ENCODE data around the gene KANK4. TPM values are rescaled to one million over a fixed set of nuclear protein-coding genes. Genes with fewer than 3 reads are reported as not detected.

KANK4 gene
- total and polyA plus RNA-seq, 2 of the 8 experiments (the other 6 are each of a cell fraction or from before 2014, with no cell fraction given) = 0.22 to 0.26 TPM

DNA sequence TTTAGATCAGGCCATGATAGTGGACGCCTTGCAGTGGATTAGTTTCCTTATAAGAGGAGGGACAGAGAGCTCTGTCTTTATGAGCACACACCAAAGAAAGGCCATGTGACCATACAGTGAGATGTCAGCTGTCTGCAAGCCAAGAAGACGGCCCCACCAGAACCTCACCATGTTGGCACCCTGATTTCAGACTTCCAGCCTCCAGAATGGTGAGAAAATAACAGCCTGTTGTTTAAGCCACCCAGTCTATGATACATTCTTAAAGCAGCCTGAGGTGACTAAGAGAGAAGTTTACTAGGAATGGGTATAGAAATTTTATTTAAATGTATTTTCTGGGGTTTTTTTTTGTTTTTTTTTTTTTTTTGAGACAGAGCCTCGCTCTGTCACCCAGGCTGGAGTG is 95.1 kb downstream of the KANK4 start:
- no peak for DNase-seq (ENCODE audit: low read depth in 1 of 2, low spot score in 2 of 2)
- CTCF ChIA-PET (ENCODE audit: partially characterized antibody) = no interaction called here
- no peak overlapping the region for H2BK15ac ChIP-seq (ENCODE audit: low read length)
- H4K20me1 ChIP-seq (replicated peaks in 1 of 2; ENCODE audit: control insufficient read depth in 1 of 2, insufficient read depth in 2 of 2, low read length in 2 of 2) = peaks cover 0 to 4% of the 10 kb centered on the region in 2 experiments
- no peak overlapping the region for H3K56ac ChIP-seq (replicated peaks; ENCODE audit: insufficient read length, low read depth, low read length)
- H3K9me3 ChIP-seq (ENCODE audit: insufficient read depth in 2 of 2, low read depth in 1 of 2, low read length in 1 of 2) = no peaks in the 10 kb centered on the region
- no peak overlapping the region for H3K27ac ChIP-seq (ENCODE audit: low read depth, low read length)
- H2AFZ ChIP-seq (ENCODE audit: low read length) = no peak overlapping the region
- no peaks in the 10 kb centered on the region; the same call in 1 of the 2 replicates for H3K79me1 ChIP-seq (ENCODE audit: low read depth, low read length)
- H3K4me1 ChIP-seq (replicated peaks in 1 of 4; ENCODE audit: control insufficient read depth in 3 of 4, insufficient read depth in 4 of 4, low read length in 3 of 4) = peaks cover 0 to 7% (median 4%) of the 10 kb centered on the region in 4 experiments; a peak in 3 of 7 replicates
- TF ChIP-seq RFX5 (IDR thresholded peaks at IDR 0.05; ENCODE audit: borderline replicate concordance, low read depth, low read length) = no peak
- no peak for TF ChIP-seq CTCF (IDR thresholded peaks at IDR 0.05; ENCODE audit: control extremely low read depth in 1 of 3, insufficient read depth in 1 of 3, low read depth in 1 of 3, low read length in 3 of 3)
- no peak for TF ChIP-seq HDAC6 (IDR thresholded peaks at IDR 0.05; ENCODE audit: low read depth, low read length)
- TF ChIP-seq JUN (IDR thresholded peaks at IDR 0.05; ENCODE audit: low read depth, low read length) = no peak
- no peak for TF ChIP-seq SP2 (IDR thresholded peaks at IDR 0.05; ENCODE audit: low read length)
- no peak for TF ChIP-seq TAF1 (IDR thresholded peaks at IDR 0.05; ENCODE audit: low read depth, low read length)
- TF ChIP-seq GABPA (IDR thresholded peaks at IDR 0.05; ENCODE audit: borderline replicate concordance, insufficient read depth, low read length) = no peak
- no peak for TF ChIP-seq PHF8 (conservative IDR thresholded peaks at IDR 0.05; ENCODE audit: low read depth, low read length)
- TF ChIP-seq MAFK (IDR thresholded peaks at IDR 0.05; ENCODE audit: low read depth, low read length) = no peak
- TF ChIP-seq RBBP5 (IDR thresholded peaks at IDR 0.05; ENCODE audit: borderline replicate concordance, low read depth, low read length) = no peak
- H3K4me2 ChIP-seq (ENCODE audit: insufficient read depth in 1 of 2, low read depth in 2 of 2, low read length in 2 of 2) = no peak overlapping the region
- H3K36me3 ChIP-seq (ENCODE audit: control insufficient read depth in 2 of 4, insufficient read depth in 4 of 4, low read length in 3 of 4) = peaks cover 11 to 51% (median 17%) of the 10 kb centered on the region in 4 experiments
- no peak overlapping the region for H2BK12ac ChIP-seq (ENCODE audit: low read depth, low read length)
- peaks cover 0 to 4% of the 10 kb centered on the region in 2 experiments; a peak in 2 of 4 replicates for H3K79me2 ChIP-seq (ENCODE audit: control insufficient read depth in 1 of 2, insufficient read depth in 2 of 2, low read length in 2 of 2)
- no peak overlapping the region for H3K4me3 ChIP-seq (ENCODE audit: extremely low read depth in 1 of 4, insufficient read depth in 2 of 4, low read depth in 3 of 4, low read length in 4 of 4)
- no peak overlapping the region for H3K18ac ChIP-seq (ENCODE audit: extremely low read depth, low read length)
- no peak overlapping the region for H3K9ac ChIP-seq (replicated peaks in 1 of 4; ENCODE audit: extremely low read depth in 1 of 4, low read depth in 3 of 4, low read length in 3 of 4)
- H2AK5ac ChIP-seq (ENCODE audit: low read depth, low read length) = no peak overlapping the region
- no peak overlapping the region for H2BK20ac ChIP-seq (ENCODE audit: low read length)
- H2BK120ac ChIP-seq (replicated peaks; ENCODE audit: low read depth, low read length) = no peak overlapping the region
- no peak overlapping the region for H4K5ac ChIP-seq (ENCODE audit: insufficient read length, low read depth, low read length)
- no peak overlapping the region for H4K91ac ChIP-seq (replicated peaks; ENCODE audit: insufficient read length, low read length)
- POLR2A ChIA-PET (ENCODE audit: partially characterized antibody) = interaction anchor here (0.7 to 11.7 kb wide), 2 partner anchors 10 to 11 kb away, joined by 3 to 82 read pairs; no protein-coding TSS in a partner anchor
- no peak overlapping the region for H3K14ac ChIP-seq (ENCODE audit: insufficient read length)
- no peak for FAIRE-seq
- WGBS, 2 experiments (ENCODE audit: extremely low coverage in 1 of 2, insufficient coverage in 1 of 2, insufficient read length in 1 of 2, insufficient replicate concordance in 2 of 2, low coverage in 1 of 2, low lambda C conversion rate in 2 of 2, missing lambda C conversion rate in 1 of 2) = 44% methylated on average over 2 of the region's 3 CpGs; no CpG with 5 or more reads in 1 of the 2 experiments
- no peak overlapping the region for H3K4ac ChIP-seq (replicated peaks; ENCODE audit: insufficient read length, low read depth, low read length)
- H2BK5ac ChIP-seq (ENCODE audit: low read depth, low read length) = no peak overlapping the region
- no peak overlapping the region for H4K8ac ChIP-seq (ENCODE audit: extremely low read depth, insufficient read depth, low read length)
- H3K27me3 ChIP-seq (replicated peaks in 1 of 4; ENCODE audit: control insufficient read depth in 3 of 4, extremely low read depth in 1 of 4, insufficient read depth in 3 of 4, low read length in 3 of 4) = no peaks in the 10 kb centered on the region
- H3K23me2 ChIP-seq (ENCODE audit: low read depth, low read length) = no peaks in the 10 kb centered on the region
- no peak overlapping the region for H3K23ac ChIP-seq (ENCODE audit: insufficient read length)

Measured in H1 (cell line).